ENCODE data around the gene TAF4.

TAF4 gene

GRCh38 chr20:62026564-62026856 lies 39.2 kb downstream of the TAF4 start:
- TF ChIP-seq CTCF (IDR thresholded peaks at IDR 0.05; ENCODE audit: insufficient read depth, low read depth, low read length, missing control alignments), result no peak
- no peak overlapping the region for H3K4me3 ChIP-seq (ENCODE audit: low read length)
- no peak for DNase-seq (ENCODE audit: low read depth)

GRCh38 chr20:62025832-62026563 lies 39.7 kb downstream of the TAF4 start:
- H3K4me3 ChIP-seq (ENCODE audit: low read length), result no peak overlapping the region
- peak; percentile 22 for TF ChIP-seq CTCF (IDR thresholded peaks at IDR 0.05; ENCODE audit: insufficient read depth, low read depth, low read length, missing control alignments)
- no peak for DNase-seq (ENCODE audit: low read depth)

GRCh38 chr20:62025394-62025793 lies 40.3 kb downstream of the TAF4 start:
- DNase-seq (ENCODE audit: low read depth), result no peak
- no peak for TF ChIP-seq CTCF (IDR thresholded peaks at IDR 0.05; ENCODE audit: insufficient read depth, low read depth, low read length, missing control alignments)
- H3K4me3 ChIP-seq (ENCODE audit: low read length), result no peak overlapping the region

- TF ChIP-seq CTCF (IDR thresholded peaks at IDR 0.05; ENCODE audit: insufficient read depth, low read depth, low read length, missing control alignments), result no peak
- DNase-seq (ENCODE audit: low read depth), result no peak
- H3K4me3 ChIP-seq (ENCODE audit: low read length), result no peak overlapping the region
Measured at GRCh38 chr20:62023935-62024334, 41.7 kb downstream of the TAF4 start.

- no peak for DNase-seq (ENCODE audit: low read depth)
- TF ChIP-seq CTCF (IDR thresholded peaks at IDR 0.05; ENCODE audit: insufficient read depth, low read depth, low read length, missing control alignments), result no peak
- no peak overlapping the region for H3K4me3 ChIP-seq (ENCODE audit: low read length)
Measured at GRCh38 chr20:62022575-62023139, 43.0 kb downstream of the TAF4 start.

GRCh38 chr20:62021793-62022385 lies 43.8 kb downstream of the TAF4 start:
- H3K4me3 ChIP-seq (ENCODE audit: low read length), result no peak overlapping the region
- no peak for DNase-seq (ENCODE audit: low read depth)
- TF ChIP-seq CTCF (IDR thresholded peaks at IDR 0.05; ENCODE audit: insufficient read depth, low read depth, low read length, missing control alignments), result no peak

Measured in epithelial cell of esophagus (primary cell).